Adrenal gland (tissue), 5 donors: ENCODE data around the gene ENOX1.
"Not testable (repeated sequence)": the region's sequence is repeated elsewhere in the genome, so short reads cannot be mapped to it uniquely, and the experiment has no call there.

Experiments
- CTCF ChIP-seq, 6 experiments: fragments of 450-650 bp in 4 of 6; fragments of 200-600 bp in 2 of 6; sonication (generic) in 1 of 6; IDR thresholded peaks; 1 replicate in 5 of 6; 2 replicates in 1 of 6; pipeline versions ENCODE4 v1.5.1 to v1.8.0; 2016 to 2021; ENCODE audit warnings: antibody characterized with exemption in 6 of 6, mild to moderate bottlenecking in 2 of 6, moderate library complexity in 1 of 6
- POLR2A ChIP-seq, 2 donors: fragments of 450-650 bp; IDR thresholded peaks; one replicate each; pipeline ENCODE4 v1.6.1; 2017; ENCODE audit warnings: antibody characterized with exemption in 2 of 2, mild to moderate bottlenecking in 2 of 2, moderate library complexity in 1 of 2
- donor health status: DM: no; HTN: no; CAD: no.

- not testable (repeated sequence) for TF ChIP-seq CTCF, POLR2A (IDR thresholded peaks at IDR 0.05)
Observed at GRCh38 chr13:43415903-43416391, 370.8 kb downstream of the ENOX1 start.
